ENCODE results near the gene CCIN. TPM values are rescaled to one million over a fixed set of nuclear protein-coding genes. Genes with fewer than 3 reads are reported as not detected.

Gene CCIN
- total RNA-seq, 1 donor from 2014 or later = not detected

- no peak for TF ChIP-seq CTCF (conservative IDR thresholded peaks at IDR 0.05)
- no peak for DNase-seq (ENCODE audit: low read depth, low spot score)
- Mint-ChIP-seq H3K4me1 (peaks cover 8% of the 10 kb centered on the region), H3K4me3 (no peak overlapping the region), H3K27ac (ENCODE audit: unreplicated experiment) (no peak overlapping the region), H3K27me3 (ENCODE audit: low read depth) (no peaks in the 10 kb centered on the region), H3K36me3 (ENCODE audit: low read depth) (peaks cover 16% of the 10 kb centered on the region), H3K9me3 (no peaks in the 10 kb centered on the region)
Measured at GRCh38 chr9:36214571-36214970, 45.4 kb downstream of the CCIN start.

- no peak for TF ChIP-seq CTCF (conservative IDR thresholded peaks at IDR 0.05)
- no peak for DNase-seq (ENCODE audit: low read depth, low spot score)
- Mint-ChIP-seq H3K9me3 (no peaks in the 10 kb centered on the region), H3K4me1 (no peaks in the 10 kb centered on the region), H3K36me3 (ENCODE audit: low read depth) (peaks cover 19% of the 10 kb centered on the region), H3K4me3 (no peak overlapping the region), H3K27ac (ENCODE audit: unreplicated experiment) (peak overlapping the region; percentile 60), H3K27me3 (ENCODE audit: low read depth) (no peaks in the 10 kb centered on the region)
Measured at GRCh38 chr9:36217256-36217968, 48.2 kb downstream of the CCIN start.

- H3K27ac Mint-ChIP-seq (ENCODE audit: unreplicated experiment) = no peak overlapping the region
- H3K4me1 Mint-ChIP-seq = no peaks in the 10 kb centered on the region
- H3K27me3 Mint-ChIP-seq (ENCODE audit: low read depth) = no peaks in the 10 kb centered on the region
- no peak for DNase-seq (ENCODE audit: low read depth, low spot score)
- H3K9me3 Mint-ChIP-seq = no peaks in the 10 kb centered on the region
- no peak overlapping the region for H3K4me3 Mint-ChIP-seq
- H3K36me3 Mint-ChIP-seq (ENCODE audit: low read depth) = peaks cover 24% of the 10 kb centered on the region
- TF ChIP-seq CTCF (conservative IDR thresholded peaks at IDR 0.05) = no peak
Measured at GRCh38 chr9:36218011-36218410, 48.8 kb downstream of the CCIN start.

- Mint-ChIP-seq H3K27me3 (ENCODE audit: low read depth) (no peaks in the 10 kb centered on the region), H3K4me3 (no peak overlapping the region), H3K36me3 (ENCODE audit: low read depth) (peaks cover 28% of the 10 kb centered on the region), H3K27ac (ENCODE audit: unreplicated experiment) (peak overlapping the region; percentile 36), H3K4me1 (no peaks in the 10 kb centered on the region), H3K9me3 (no peaks in the 10 kb centered on the region)
- DNase-seq (ENCODE audit: low read depth, low spot score) = no peak
- no peak for TF ChIP-seq CTCF (conservative IDR thresholded peaks at IDR 0.05)
Measured at GRCh38 chr9:36218411-36218901, 49.3 kb downstream of the CCIN start.

Other genes starting within 250 kb of the CCIN start
- gene OR2S2, start 211.2 kb upstream of the CCIN start, total RNA-seq = not detected in 2 replicates
- 9.4 and 9.5 TPM in 2 replicates for gene RECK, start 132.5 kb upstream of the CCIN start, total RNA-seq
- gene GLIPR2, start 32.7 kb upstream of the CCIN start, total RNA-seq = 21.5 and 24.2 TPM in 2 replicates
- 222 and 224 TPM in 2 replicates for gene CLTA, start 21.5 kb downstream of the CCIN start, total RNA-seq
- 24.6 and 25.8 TPM in 2 replicates for gene GNE, start 89.1 kb downstream of the CCIN start, total RNA-seq
- gene RNF38, start 230.9 kb downstream of the CCIN start, total RNA-seq = 55.7 and 63.8 TPM in 2 replicates

Data from neural crest cell (in vitro differentiated cells).